HL-60/S4 treated with retinoic acid at 250 ng/mL for 4 days and 3 days (cell line): ENCODE data around the gene PALM3.

Source experiments
- in situ Hi-C: fragments of 300-500 bp; cut with MboI; formaldehyde crosslinking; loops from 2 replicates; pipeline ENCODE4 v1.7.0; 2022; ENCODE audit warnings: low sequenced_read_pairs

PALM3 gene

DNA sequence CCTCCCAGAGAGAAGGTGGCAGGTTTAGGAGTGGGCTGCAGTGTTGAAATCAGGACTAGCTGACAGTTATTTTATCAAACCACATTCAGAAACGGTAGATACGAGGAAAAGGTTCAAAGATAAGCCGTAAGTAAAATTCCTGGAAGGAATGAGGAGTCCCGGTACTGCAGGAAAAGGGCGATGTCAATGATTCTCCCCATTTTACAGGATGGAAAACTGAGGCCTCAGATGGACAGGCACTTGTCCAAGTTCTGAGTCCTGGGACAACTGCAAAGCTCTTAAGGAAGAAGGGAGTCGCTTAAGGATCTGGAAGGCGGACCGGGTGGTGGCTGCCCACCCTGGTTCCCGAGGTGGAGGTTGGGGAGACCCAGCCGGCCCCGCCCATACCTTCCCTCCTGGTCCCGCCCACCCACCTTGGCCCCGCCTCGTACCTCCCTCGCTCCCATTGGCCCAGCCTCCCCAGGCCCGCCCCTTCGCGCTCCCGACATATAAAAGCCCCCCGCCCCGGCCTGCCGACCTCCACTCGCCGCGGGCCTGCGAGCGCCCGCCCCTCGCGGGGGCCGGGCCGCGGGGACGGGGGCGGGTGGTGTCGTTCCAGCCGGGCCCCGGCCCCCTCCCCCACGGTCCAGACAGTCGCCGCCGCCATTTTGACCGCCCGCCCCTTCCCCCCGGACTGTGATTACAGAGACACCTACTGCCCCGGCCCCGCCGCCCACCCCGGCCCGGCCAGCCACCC lies 56.4 kb downstream of the PALM3 start:
- in situ Hi-C loops: no loop called here

- in situ Hi-C loops: no loop called here
Observed at GRCh38 chr19:14004619-14005348, 57.1 kb downstream of the PALM3 start.
